ENCODE results near the gene ANKS4B. TPM values are rescaled to one million over a fixed set of nuclear protein-coding genes. Genes with fewer than 3 reads are reported as not detected.
A peak's percentile ranks its signal among the peaks of the same experiment; 100 is the strongest.
"Not testable (repeated sequence)": the region's sequence is repeated elsewhere in the genome, so short reads cannot be mapped to it uniquely, and the experiment has no call there.

Gene ANKS4B
- total RNA-seq, 1 donor from 2014 or later: 5.2 TPM

DNA sequence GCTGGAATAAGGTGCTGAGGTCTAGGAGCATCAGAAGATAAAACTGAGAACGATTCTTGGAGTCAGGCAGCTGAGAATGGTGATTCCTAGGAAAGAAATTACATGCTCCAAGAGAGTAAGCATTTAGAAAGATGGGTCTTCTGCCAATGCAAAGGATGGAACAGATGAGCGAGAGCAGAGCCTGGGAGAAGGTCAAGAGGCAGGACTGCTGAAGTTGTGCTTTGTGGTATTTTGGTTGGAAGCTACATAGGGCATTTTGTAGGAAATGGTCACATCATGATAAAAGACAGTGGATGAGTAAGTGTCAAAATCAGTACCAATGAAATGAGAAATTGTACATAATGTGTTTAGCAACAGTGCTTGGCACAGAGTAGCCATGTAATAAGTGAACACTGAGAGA, 46.0 kb downstream of the ANKS4B start:
- DNase-seq (ENCODE audit: extremely low spot score, unreplicated experiment): no peak
- H3K4me1 Mint-ChIP-seq (ENCODE audit: unreplicated experiment): peaks cover 7% of the 10 kb centered on the region
- no peak overlapping the region for H3K4me3 Mint-ChIP-seq

DNA sequence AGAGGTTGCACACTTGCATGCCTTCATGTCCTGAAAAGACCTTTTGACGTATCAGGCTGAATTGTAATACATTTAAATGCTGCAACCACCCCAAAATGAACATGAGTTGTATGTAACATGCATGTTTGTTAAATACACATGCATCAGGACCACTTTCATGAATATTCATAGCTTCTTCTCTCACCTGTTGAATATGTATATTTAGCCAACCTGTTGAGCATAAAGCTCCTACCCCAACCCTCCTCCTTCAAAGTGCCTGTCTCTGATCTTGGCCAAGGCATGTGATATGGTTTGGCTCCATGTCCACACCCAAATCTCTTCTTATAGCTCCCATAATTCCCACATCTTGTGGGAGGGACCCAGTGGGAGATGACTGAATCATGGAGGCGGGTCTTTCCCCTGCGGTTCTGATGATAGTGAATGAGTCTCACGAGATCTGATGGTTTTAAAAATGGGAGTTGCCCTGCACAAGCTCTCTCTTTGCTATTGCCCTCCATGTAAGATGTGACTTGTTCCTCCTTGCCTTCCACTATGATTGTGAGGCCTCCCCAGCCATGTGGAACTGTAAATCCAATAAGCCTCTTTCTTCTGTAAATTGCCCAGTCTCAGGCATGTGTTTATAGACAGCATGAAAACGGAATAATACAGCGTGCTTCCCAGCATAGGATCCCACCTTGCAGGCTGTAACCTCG, 48.3 kb downstream of the ANKS4B start:
- Mint-ChIP-seq H3K36me3 (no peaks in the 10 kb centered on the region), H3K4me1 (ENCODE audit: unreplicated experiment) (peaks cover 8% of the 10 kb centered on the region), H3K27ac (no peak overlapping the region), H3K4me3 (no peak overlapping the region), H3K9me3 (no peaks in the 10 kb centered on the region), H3K27me3 (peaks cover 67% of the 10 kb centered on the region)
- no peak for DNase-seq (ENCODE audit: extremely low spot score, unreplicated experiment)
- TF ChIP-seq CTCF (conservative IDR thresholded peaks at IDR 0.05): no peak

More for the DNA sequence above, 46.0 kb downstream of the ANKS4B start:
- peaks cover 77% of the 10 kb centered on the region for H3K27me3 Mint-ChIP-seq
- TF ChIP-seq CTCF (conservative IDR thresholded peaks at IDR 0.05): no peak
- no peak overlapping the region for H3K27ac Mint-ChIP-seq
- H3K36me3 Mint-ChIP-seq: no peaks in the 10 kb centered on the region
- H3K9me3 Mint-ChIP-seq: no peaks in the 10 kb centered on the region

DNA sequence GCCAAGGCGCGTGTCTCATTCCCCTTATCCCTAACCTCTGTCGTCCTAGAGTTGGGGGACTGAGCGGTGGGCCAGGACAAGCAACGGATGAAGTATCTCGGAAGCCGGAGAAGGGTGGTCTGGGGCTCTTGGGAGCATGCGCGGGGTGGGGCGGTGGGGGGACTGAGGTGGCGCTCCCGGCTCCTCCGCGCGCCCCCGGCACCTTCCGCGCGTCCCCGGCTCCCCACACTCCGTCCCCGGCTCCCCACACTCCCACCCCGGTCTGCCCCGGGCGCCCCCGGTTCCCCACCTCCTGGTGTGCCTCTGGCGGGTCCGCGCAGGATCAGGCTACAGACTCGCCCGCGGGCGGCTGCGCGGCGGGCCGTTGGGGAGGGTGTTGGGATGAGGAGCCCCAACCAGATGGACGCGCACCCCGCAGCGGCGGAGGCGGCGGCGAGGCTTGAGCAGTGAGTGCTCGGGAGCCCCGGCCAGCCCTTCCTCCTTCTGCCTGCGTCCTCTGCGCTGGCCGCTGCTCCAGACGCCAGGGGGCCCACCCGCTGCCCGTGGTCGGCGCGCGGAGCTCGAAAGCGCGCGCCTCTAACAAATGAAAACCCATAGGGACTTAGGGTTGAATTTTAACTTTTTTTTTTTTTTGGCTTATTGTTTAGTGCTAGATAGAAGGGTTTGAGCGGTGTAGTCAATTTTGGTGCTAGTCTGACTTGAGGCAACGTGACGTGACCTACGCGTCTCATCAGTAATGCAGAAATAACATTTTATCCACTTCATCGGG, 50.2 kb downstream of the ANKS4B start:
- peak; percentile 74 for TF ChIP-seq CTCF (conservative IDR thresholded peaks at IDR 0.05)
- DNase-seq (ENCODE audit: extremely low spot score, unreplicated experiment): peak; percentile 78
- peaks cover 55% of the 10 kb centered on the region for H3K27me3 Mint-ChIP-seq

GRCh38 chr16:21284414-21284813, 50.9 kb downstream of the ANKS4B start:
- no peak overlapping the region for H3K27ac Mint-ChIP-seq
- peaks cover 8% of the 10 kb centered on the region for H3K4me1 Mint-ChIP-seq (ENCODE audit: unreplicated experiment)
- H3K4me3 Mint-ChIP-seq: peak overlapping the region; percentile 78
- DNase-seq (ENCODE audit: extremely low spot score, unreplicated experiment): no peak
- H3K36me3 Mint-ChIP-seq: no peaks in the 10 kb centered on the region
- peaks cover 48% of the 10 kb centered on the region for H3K27me3 Mint-ChIP-seq
- H3K9me3 Mint-ChIP-seq: no peaks in the 10 kb centered on the region
- TF ChIP-seq CTCF (conservative IDR thresholded peaks at IDR 0.05): no peak

More for the DNA sequence above, 50.2 kb downstream of the ANKS4B start:
- no peak overlapping the region for H3K27ac Mint-ChIP-seq
- H3K36me3 Mint-ChIP-seq: no peaks in the 10 kb centered on the region
- no peaks in the 10 kb centered on the region for H3K9me3 Mint-ChIP-seq
- H3K4me1 Mint-ChIP-seq (ENCODE audit: unreplicated experiment): peaks cover 8% of the 10 kb centered on the region
- peak overlapping the region; percentile 78 for H3K4me3 Mint-ChIP-seq

- Mint-ChIP-seq H3K4me3 (no peak overlapping the region), H3K27ac (no peak overlapping the region)
Observed at GRCh38 chr16:21285314-21285713, 51.8 kb downstream of the ANKS4B start.

DNA sequence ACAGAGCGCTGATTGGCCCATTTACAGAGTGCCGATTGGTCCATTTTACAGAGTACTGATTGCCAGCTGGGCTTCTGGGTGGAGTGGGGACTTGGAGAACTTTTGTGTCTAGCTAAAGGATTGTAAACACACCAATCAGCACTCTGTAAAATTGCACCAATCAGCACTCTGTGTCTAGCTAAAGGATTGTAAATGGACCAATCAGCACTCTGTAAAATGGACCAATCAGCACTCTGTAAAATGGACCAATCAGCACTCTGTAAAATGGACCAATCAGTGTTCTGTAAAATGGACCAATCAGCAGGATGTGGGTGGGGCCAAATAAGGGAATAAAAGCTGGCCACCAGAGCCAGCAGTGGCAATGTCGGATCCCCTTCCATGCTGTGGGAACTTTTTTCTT, 56.3 kb downstream of the ANKS4B start:
- H3K27ac Mint-ChIP-seq; DNase-seq (ENCODE audit: extremely low spot score, unreplicated experiment); H3K36me3 Mint-ChIP-seq; H3K4me1 Mint-ChIP-seq (ENCODE audit: unreplicated experiment); H3K4me3 Mint-ChIP-seq; H3K9me3 Mint-ChIP-seq: not testable (repeated sequence)
- peaks cover 57% of the 10 kb centered on the region for H3K27me3 Mint-ChIP-seq

More at GRCh38 chr16:21285314-21285713, 51.8 kb downstream of the ANKS4B start:
- H3K4me1 Mint-ChIP-seq (ENCODE audit: unreplicated experiment): peaks cover 8% of the 10 kb centered on the region
- no peaks in the 10 kb centered on the region for H3K36me3 Mint-ChIP-seq
- H3K27me3 Mint-ChIP-seq: peaks cover 46% of the 10 kb centered on the region
- no peak for DNase-seq (ENCODE audit: extremely low spot score, unreplicated experiment)
- H3K9me3 Mint-ChIP-seq: no peaks in the 10 kb centered on the region
- no peak for TF ChIP-seq CTCF (conservative IDR thresholded peaks at IDR 0.05)
